CD4-positive, alpha-beta T cell treated with Interferon alpha-2 for 1 hour (primary cell): ENCODE measurements around the gene UGT1A10.
"Not testable (repeated sequence)": the region's sequence is repeated elsewhere in the genome, so short reads cannot be mapped to it uniquely, and the experiment has no call there.

Source experiments
- DNase-seq, 2 donors: peaks; one replicate each; pipeline ENCODE4 v3.0.0-alpha.2; 2020 to 2022

UGT1A10 gene

GRCh38 chr2:233698740-233699139 lies 62.5 kb downstream of the UGT1A10 start:
- DNase-seq = no peak

DNA sequence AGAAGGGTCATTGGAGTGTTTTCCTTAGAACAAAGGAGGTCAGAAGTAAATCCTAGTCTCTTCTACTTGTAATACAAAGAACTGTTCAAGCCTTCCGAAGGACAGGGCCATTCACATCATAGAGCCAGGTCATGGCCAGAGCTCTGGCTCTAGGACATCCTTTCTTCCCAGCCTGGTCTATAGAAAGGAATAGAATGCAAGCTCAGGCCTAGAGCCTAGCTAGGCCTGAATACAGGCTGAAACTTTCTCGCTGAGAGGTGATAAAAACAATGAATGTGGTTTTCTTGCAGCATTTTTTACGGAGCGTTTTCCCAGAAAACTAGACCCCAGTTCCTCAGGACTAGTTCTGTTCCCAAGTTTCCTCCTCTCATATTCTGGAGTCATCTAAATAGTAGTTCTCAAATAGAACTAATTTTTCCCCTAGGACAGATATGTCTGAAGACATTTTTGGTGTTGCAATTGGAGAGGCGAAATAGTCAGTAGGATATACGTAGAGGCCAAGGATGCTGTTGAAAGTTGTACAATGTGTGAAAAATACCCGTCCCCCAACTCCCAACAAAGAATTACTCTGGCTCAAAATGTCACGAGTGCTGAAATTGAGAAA lies 63.3 kb downstream of the UGT1A10 start:
- no peak for DNase-seq

DNA sequence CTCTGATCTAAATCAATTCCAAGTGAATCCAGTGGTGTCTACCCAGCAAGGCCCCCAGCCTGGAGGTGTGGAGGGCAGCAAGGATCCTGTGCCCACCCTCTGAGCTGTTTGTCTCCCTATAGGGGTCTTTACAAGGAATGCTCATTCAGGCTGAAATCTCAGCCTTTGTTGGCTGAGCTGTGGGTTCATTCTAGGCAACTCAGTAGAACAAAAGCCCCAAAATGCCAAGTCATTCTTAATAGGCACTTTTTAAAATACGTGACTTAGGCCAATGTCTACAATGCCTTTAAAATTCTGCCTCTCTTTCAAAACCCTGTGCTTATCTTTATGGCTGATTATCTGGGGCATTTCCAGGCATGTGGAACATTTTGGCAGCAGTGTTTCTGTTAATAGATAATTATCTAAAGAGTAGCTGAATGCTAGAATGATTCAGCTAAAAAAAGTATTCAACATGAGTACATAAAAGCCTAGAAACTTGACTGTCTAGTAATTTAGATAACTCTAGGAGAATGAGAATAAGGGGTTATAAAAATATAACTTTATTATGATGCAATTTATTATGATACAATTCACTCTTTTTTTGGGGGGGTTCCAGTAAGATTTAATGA lies 63.9 kb downstream of the UGT1A10 start:
- DNase-seq = no peak

DNA sequence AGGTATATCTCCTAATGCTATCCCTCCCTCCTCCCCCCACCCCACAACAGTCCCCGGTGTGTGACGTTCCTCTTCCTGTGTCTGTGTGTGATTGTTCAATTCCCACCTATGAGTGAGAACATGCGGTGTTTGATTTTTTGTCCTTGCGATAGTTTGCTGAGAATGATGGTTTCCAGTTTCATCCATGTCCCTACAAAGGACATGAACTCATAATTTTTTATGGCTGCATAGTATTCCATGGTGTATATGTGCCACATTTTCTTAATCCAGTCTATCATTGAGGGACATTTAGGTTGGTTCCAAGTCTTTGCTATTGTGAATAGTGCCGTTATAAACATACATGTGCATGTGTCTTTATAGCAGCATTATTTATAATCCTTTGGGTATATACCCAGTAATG lies 64.6 kb downstream of the UGT1A10 start:
- DNase-seq = not testable (repeated sequence)

DNA sequence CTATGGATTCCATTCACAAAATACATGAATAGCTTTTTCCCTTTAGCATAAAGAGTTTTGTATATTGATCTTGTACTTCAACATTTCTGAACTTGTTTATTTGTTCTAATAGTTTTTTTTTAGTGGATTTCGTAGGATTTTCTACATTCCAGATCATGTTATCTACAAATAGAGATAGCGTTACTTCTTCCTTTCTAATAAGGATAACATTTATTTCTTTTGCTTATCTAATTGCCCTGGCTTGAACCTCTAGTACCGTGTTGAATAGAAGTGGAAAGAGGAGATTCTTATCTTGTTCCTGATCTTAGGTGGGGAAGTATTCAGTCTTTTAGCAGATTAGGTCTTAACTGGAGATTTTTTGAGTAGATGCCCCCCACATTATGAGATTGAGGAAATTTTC lies 66.0 kb downstream of the UGT1A10 start:
- no peak for DNase-seq

DNA sequence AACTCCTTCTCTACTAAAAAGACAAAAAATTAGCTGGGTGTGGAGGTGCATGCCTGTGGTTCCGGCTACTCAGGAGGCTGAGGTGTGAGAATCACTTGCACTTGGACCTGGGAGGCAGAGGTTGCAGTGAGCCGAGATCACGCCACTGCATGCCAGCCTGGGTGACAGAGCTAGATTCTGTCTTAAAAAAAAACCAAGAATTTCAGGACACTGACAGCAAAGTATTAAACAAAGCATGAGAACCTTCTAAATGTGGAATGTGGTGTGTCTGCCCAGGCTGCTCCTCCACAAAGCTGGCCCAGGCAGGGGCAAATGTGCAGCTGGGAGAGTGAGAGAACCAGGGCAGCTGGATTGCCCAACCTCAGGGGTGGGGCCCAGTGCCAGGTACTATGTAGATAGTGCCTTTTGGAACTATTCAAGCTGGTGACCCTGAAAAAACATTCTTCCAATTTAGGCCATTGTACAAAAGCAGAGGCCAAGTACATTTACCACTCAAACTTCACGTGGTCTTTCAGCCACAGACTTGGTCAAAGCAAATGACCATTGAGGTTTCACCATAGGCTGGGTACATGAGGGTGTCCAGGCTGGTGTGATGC lies 69.8 kb downstream of the UGT1A10 start:
- DNase-seq = no peak

- DNase-seq = no peak
Measured at GRCh38 chr2:233706720-233707119, 70.5 kb downstream of the UGT1A10 start.

GRCh38 chr2:233707940-233708644 lies 71.8 kb downstream of the UGT1A10 start:
- no peak for DNase-seq

DNA sequence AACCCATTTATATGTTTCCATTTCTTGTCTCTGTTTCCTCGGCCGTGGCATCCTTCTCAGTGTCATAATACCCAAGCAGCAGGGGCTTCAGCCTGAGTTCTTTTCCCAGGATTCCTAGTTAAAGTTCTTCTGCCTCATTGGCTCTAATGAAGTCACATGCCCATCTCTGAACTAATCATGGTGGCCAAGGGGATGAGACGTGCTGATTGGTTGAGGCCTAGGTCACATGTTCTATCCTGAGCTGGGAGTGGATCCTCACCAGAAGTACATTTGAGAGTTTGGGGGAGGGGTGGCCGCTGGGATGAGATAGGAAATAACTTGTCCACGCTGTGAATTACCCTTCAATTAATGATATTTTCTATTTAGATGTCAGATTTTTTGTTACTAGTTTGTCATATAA lies 72.7 kb downstream of the UGT1A10 start:
- no peak for DNase-seq

DNA sequence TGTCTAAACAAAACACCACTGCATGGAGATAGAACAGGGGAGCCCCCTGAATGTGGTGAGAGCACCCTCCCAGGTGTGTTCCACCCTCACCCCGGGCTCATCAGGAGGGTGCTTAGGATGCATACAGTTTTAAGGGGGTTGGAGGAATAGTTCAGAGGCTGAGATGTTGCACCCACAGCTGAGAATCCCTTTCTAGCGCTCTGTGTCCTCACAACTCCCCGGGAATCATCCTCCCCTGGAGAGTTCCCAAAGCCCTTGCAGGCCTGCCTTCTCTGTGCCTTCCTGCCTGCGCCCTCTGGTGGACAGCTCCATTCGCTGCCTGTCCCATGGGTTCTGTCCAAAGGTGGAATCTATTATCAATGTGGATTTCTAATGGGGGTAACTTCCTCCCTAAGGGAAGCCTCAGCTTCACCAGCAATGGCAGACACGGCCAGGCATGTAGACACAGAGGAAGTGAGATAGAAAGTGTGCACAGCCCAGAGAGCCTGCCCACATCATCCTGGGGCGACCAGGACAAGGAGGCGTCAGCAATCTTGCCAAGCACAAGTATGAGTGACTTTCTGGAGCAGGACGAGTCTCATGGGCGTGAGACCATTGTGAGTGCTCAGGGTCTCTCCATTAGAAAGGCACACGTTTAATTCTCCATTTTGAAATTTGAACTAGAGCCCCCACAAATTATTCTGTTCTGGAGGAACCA lies 75.2 kb downstream of the UGT1A10 start:
- peak; percentile 42 to 61 for DNase-seq

GRCh38 chr2:233712611-233713261 lies 76.5 kb downstream of the UGT1A10 start, which contains the start of gene UGT1A5:
Gene UGT1A5, plus strand, starts transcription at chr2:233712907. Its CDS starts 85 bp downstream, at chr2:233712992.
- no peak for DNase-seq

DNA sequence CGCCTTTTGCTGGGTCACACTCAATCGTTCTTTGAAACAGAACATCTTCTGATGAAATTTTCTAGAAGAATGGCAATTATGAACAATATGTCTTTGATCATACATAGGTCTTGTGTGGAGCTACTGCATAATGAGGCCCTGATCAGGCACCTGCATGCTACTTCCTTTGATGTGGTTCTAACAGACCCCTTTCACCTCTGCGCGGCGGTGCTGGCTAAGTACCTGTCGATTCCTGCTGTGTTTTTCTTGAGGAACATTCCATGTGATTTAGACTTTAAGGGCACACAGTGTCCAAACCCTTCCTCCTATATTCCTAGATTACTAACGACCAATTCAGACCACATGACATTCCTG lies 77.0 kb downstream of the UGT1A10 start:
- DNase-seq = no peak

DNA sequence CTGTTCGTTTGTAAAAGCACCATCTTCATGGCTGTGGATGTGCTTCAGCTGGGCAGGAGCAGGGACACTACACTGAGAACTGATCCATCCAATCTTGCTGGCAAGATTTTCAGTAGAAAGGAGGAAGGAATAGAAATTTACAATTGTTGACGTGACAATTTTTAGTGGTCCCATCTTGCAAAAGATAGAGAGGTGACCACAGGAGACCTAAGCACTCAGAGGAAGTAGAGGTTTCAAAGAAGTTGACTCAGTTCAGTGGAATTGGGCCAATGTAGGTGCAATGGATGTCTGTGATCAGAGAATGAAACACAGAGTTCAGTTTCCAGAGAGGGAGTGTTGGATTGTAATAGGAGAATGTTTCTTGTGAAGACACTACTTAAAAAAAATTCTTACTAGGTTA lies 77.9 kb downstream of the UGT1A10 start:
- no peak for DNase-seq

- no peak for DNase-seq
Measured at GRCh38 chr2:233718552-233718951, 82.3 kb downstream of the UGT1A10 start, which contains the start of gene UGT1A4. Gene UGT1A4, plus strand, starts transcription at chr2:233718736. Its CDS starts 85 bp downstream, at chr2:233718821.

- DNase-seq = no peak
Measured at GRCh38 chr2:233728723-233729301, 92.6 kb downstream of the UGT1A10 start, which contains the start of gene UGT1A3. Gene UGT1A3, plus strand, starts transcription at chr2:233729042. Its CDS starts 85 bp downstream, at chr2:233729127.

GRCh38 chr2:233736868-233737653 lies 100.8 kb downstream of the UGT1A10 start:
- not testable (repeated sequence) for DNase-seq

DNA sequence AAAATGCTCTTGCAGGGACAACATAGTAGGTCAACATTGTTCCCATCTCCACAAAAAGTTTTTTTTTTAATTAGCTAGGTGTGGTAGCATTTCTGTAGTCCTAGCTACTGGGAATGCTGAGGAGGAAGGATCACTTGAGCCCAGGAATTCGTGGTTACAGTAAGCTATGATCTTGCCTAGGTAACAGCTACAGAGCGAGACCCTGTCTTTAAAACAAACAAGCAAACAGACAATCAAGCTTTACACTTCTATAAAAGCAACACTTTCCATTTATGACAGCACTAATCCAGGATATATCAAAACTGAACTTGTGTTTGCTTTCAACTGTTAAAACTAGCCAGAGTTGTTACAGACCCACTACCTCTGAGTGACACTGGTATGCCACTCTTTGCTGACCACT lies 104.6 kb downstream of the UGT1A10 start:
- DNase-seq = no peak

DNA sequence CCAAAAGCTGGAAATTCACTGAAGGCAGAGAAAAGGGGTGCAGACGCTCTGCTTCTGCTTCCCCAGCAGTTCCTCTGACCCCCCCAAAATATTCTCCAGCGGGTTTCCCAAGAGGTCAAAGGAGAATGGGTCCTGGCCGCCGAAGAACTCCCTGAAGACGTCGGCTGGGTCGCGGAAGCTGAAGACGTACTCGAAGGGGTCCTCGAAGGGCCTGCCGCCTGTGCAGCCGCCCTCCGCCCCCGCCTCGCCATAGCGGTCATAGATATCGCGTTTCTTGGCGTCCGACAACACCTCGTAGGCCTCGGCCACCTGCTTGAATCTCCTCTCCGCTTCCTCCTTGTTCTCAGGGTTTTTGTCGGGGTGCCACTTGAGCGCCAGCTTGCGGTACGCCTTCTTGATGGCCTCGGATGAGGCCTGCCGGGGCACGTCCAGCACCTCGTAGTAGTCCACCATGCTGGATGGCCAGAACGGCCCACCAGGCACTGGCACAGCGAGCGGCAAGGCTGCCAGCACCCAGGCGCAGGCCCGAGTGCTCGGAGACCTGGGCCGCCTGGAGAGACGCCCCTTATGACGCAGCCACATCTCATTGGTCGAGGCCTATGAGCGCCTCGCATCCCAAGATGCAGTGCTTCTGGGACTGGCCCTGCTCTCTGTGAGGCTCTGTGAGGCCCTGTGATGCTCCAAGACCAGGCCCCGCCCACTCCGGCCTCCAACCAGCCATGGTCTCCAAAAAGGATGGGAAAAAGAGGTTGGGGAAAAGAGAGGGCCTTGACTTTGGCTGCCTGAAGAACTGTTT lies 107.4 kb downstream of the UGT1A10 start:
- DNase-seq = no peak

GRCh38 chr2:233745073-233745755 lies 109.0 kb downstream of the UGT1A10 start:
- DNase-seq = no peak

- DNase-seq = not testable (repeated sequence)
Measured at GRCh38 chr2:233745838-233746237, 109.6 kb downstream of the UGT1A10 start.
